Esophagus squamous epithelium (tissue), 4 donors: ENCODE data around the gene LHPP.

ENCODE experiments used
- CTCF ChIP-seq, 6 experiments: fragments of 450-650 bp in 4 of 6; fragments of 200-600 bp in 2 of 6; sonication (generic) in 2 of 6; IDR thresholded peaks; one replicate each; pipeline ENCODE4 v1.5.1; 2016 to 2019; ENCODE audit warnings: antibody characterized with exemption in 6 of 6, mild to moderate bottlenecking in 4 of 6, moderate library complexity in 4 of 6
- POLR2A ChIP-seq, 4 donors: fragments of 450-650 bp; IDR thresholded peaks; one replicate each; pipeline ENCODE4 v1.6.1; 2017; ENCODE audit warnings: antibody characterized with exemption in 4 of 4, mild to moderate bottlenecking in 4 of 4, moderate library complexity in 3 of 4

- no peak for TF ChIP-seq CTCF (IDR thresholded peaks at IDR 0.05)
- no peak for TF ChIP-seq POLR2A (IDR thresholded peaks at IDR 0.05)
These were observed 164.2 kb downstream of the LHPP start for GRCh38 chr10:124625831-124626238.
